IMR-90 (cell line): ENCODE measurements around the gene COG8.

ENCODE experiments used
- BHLHE40 ChIP-seq: fragments of 150-350 bp; IDR thresholded peaks from 2 replicates; pipeline ENCODE4 v1.6.1; 2016; ENCODE audit warnings: mild to moderate bottlenecking, low read depth, low read length
- CEBPB ChIP-seq: IDR thresholded peaks from 2 replicates; pipeline ENCODE4 v1.6.1; 2012; ENCODE audit warnings: low read depth, low read length, improper control_type of control experiment
- CTCF ChIP-seq: conservative IDR thresholded peaks from 2 replicates; pipeline ENCODE4 v1.5.1; 2012; ENCODE audit warnings: mild to moderate bottlenecking, low read depth, low read length, improper control_type of control experiment
- FOS ChIP-seq: fragments of 150-350 bp; IDR thresholded peaks from 2 replicates; pipeline ENCODE4 v1.6.1; 2016; ENCODE audit warnings: low read depth, low read length
- MAFK ChIP-seq: IDR thresholded peaks from 2 replicates; pipeline ENCODE4 v1.6.1; 2012; ENCODE audit warnings: low read depth, low read length, improper control_type of control experiment
- MAZ ChIP-seq: IDR thresholded peaks from 2 replicates; pipeline ENCODE4 v1.6.1; 2012; ENCODE audit warnings: low read depth, mild to moderate bottlenecking, low read length, improper control_type of control experiment, moderate library complexity, borderline replicate concordance
- NFE2L2 ChIP-seq: fragments of 150-350 bp; IDR thresholded peaks from 2 replicates; pipeline ENCODE4 v1.6.1; 2016; ENCODE audit warnings: low read depth, mild to moderate bottlenecking, low read length
- POLR2A ChIP-seq: IDR thresholded peaks from 2 replicates; pipeline ENCODE4 v1.6.1; 2012; ENCODE audit warnings: mild to moderate bottlenecking, low read depth, low read length
- RAD21 ChIP-seq: IDR thresholded peaks from 2 replicates; pipeline ENCODE4 v1.6.1; 2012; ENCODE audit warnings: low read length, improper control_type of control experiment
- RCOR1 ChIP-seq: IDR thresholded peaks from 2 replicates; pipeline ENCODE4 v1.6.1; 2012; ENCODE audit warnings: mild to moderate bottlenecking, low read length, improper control_type of control experiment; ENCODE audit not compliant: insufficient replicate concordance
- RFX5 ChIP-seq: IDR thresholded peaks from 2 replicates; pipeline ENCODE4 v1.8.0; 2012; ENCODE audit warnings: low read depth, mild to moderate bottlenecking, low read length, moderate library complexity
- SMC3 ChIP-seq: fragments of 150-350 bp; IDR thresholded peaks from 2 replicates; pipeline ENCODE4 v1.6.1; 2016; ENCODE audit warnings: low read depth, mild to moderate bottlenecking, antibody characterized with exemption, low read length, moderate library complexity
- USF2 ChIP-seq: fragments of 150-350 bp; IDR thresholded peaks from 2 replicates; pipeline ENCODE4 v1.6.1; 2017; ENCODE audit warnings: mild to moderate bottlenecking, antibody characterized with exemption, low read length, low read depth

GRCh38 chr16:69313469-69313868, 25.9 kb downstream of the COG8 start:
- TF ChIP-seq CTCF = no peak
- no peak for TF ChIP-seq MAFK
- no peak for TF ChIP-seq POLR2A
- TF ChIP-seq RAD21 = no peak
- no peak for TF ChIP-seq RFX5
- TF ChIP-seq CEBPB = no peak
- TF ChIP-seq MAZ = no peak
- no peak for TF ChIP-seq USF2
- no peak for TF ChIP-seq SMC3
- TF ChIP-seq RCOR1 = no peak
- no peak for TF ChIP-seq FOS
- TF ChIP-seq BHLHE40 = no peak
- no peak for TF ChIP-seq NFE2L2
